Vagina (tissue), 2 donors: ENCODE data around the gene FDXACB1.

ENCODE experiments used
- CTCF ChIP-seq, 3 experiments: fragments of 450-650 bp in 2 of 3; fragments of 200-600 bp in 1 of 3; sonication (generic) in 1 of 3; IDR thresholded peaks; one replicate each; pipeline ENCODE4 v1.5.1; 2017 to 2019; ENCODE audit warnings: antibody characterized with exemption in 3 of 3, mild to moderate bottlenecking in 2 of 3, moderate library complexity in 2 of 3
- POLR2A ChIP-seq, 2 donors: fragments of 450-650 bp; IDR thresholded peaks; one replicate each; pipeline ENCODE4 v1.6.1; 2017; ENCODE audit warnings: antibody characterized with exemption in 2 of 2, mild to moderate bottlenecking in 2 of 2, moderate library complexity in 2 of 2
- POLR2AphosphoS5 ChIP-seq, 2 donors: sonication (generic); formaldehyde crosslinking; IDR thresholded peaks; one replicate each; pipeline ENCODE4 v1.9.0; 2017; ENCODE audit warnings: antibody characterized with exemption in 2 of 2, mild to moderate bottlenecking in 2 of 2, low read depth in 1 of 2; ENCODE audit not compliant: insufficient read depth in 1 of 2

- TF ChIP-seq POLR2A (IDR thresholded peaks at IDR 0.05) (no peak), CTCF (IDR thresholded peaks at IDR 0.05) (no peak), POLR2AphosphoS5 (IDR thresholded peaks at IDR 0.05; ENCODE audit: insufficient read depth in 1 of 2, low read depth in 1 of 2) (no peak)
Measured at GRCh38 chr11:111912535-111912934, 33.6 kb upstream of the FDXACB1 start, which contains the start of gene HSPB2.
